ENCODE results near the gene RBM23. TPM values are rescaled to one million over a fixed set of nuclear protein-coding genes. Genes with fewer than 3 reads are reported as not detected.

RBM23 gene
- total RNA-seq, 1 experiment from 2014 or later = 105 TPM

DNA sequence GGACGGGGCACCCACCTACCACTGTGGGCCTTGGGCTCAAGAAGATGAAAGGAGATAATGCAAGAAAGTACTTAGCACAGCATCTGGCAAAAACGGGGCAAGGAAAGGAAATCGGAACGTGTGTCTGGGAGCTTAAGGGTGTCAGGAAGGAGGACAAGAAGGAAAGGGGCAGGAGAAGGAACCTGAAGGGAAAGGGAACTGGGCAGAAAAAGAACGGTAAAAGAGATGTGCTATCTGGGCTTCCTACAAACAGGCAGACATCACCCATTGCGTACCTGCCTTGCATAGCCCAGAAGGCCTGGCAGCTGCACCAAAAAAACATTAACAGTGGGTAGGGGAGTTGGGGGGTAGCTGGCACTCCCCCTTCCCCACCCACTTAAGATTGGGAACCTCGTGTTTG, 36.9 kb downstream of the RBM23 start:
- intact Hi-C loops (cut with micrococcal nuclease; ENCODE audit: unreplicated experiment) = no loop called here
- CTCF ChIA-PET = interaction anchor here (1.3 kb wide), 1 partner anchor 10 kb away, joined by 4 read pairs; the partner anchor contains the start of gene LRP10
- BruUV-seq (replicated peaks) = no TSS peak
- no peak overlapping the region for H3K4me3 ChIP-seq (ENCODE audit: low read depth, low read length, poor library complexity, severe bottlenecking)
- no peak for TF ChIP-seq EZH2 (IDR thresholded peaks at IDR 0.05; ENCODE audit: borderline replicate concordance, low read depth, low read length, poor library complexity, severe bottlenecking)
- TF ChIP-seq, protein P1, sequence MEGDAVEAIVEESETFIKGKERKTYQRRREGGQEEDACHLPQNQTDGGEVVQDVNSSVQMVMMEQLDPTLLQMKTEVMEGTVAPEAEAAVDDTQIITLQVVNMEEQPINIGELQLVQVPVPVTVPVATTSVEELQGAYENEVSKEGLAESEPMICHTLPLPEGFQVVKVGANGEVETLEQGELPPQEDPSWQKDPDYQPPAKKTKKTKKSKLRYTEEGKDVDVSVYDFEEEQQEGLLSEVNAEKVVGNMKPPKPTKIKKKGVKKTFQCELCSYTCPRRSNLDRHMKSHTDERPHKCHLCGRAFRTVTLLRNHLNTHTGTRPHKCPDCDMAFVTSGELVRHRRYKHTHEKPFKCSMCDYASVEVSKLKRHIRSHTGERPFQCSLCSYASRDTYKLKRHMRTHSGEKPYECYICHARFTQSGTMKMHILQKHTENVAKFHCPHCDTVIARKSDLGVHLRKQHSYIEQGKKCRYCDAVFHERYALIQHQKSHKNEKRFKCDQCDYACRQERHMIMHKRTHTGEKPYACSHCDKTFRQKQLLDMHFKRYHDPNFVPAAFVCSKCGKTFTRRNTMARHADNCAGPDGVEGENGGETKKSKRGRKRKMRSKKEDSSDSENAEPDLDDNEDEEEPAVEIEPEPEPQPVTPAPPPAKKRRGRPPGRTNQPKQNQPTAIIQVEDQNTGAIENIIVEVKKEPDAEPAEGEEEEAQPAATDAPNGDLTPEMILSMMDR (conservative IDR thresholded peaks at IDR 0.05; ENCODE audit: low read depth, low read length) = no peak
- DNase-seq (ENCODE audit: low spot score) = no peak
- H3K9me3 ChIP-seq (ENCODE audit: low read depth, low read length, poor library complexity, severe bottlenecking) = no peaks in the 10 kb centered on the region
- H3K4me1 ChIP-seq (ENCODE audit: insufficient read depth, low read length, poor library complexity, severe bottlenecking) = no peaks in the 10 kb centered on the region
- no peaks in the 10 kb centered on the region for H3K36me3 ChIP-seq (ENCODE audit: insufficient read depth, low read length, poor library complexity, severe bottlenecking)
- POLR2A ChIA-PET (ENCODE audit: low non-redundant PET) = no interaction called here
- no peaks in the 10 kb centered on the region for H3K27me3 ChIP-seq (replicated peaks; ENCODE audit: insufficient read depth, low read depth, low read length, poor library complexity)
- H3K27ac ChIP-seq (ENCODE audit: low read depth, low read length, poor library complexity, severe bottlenecking) = no peak overlapping the region

- intact Hi-C loops (cut with micrococcal nuclease; ENCODE audit: unreplicated experiment) = no loop called here
- CTCF ChIA-PET = interaction anchor here (0.6 kb wide), 1 partner anchor 65 kb away, joined by 9 read pairs; no protein-coding TSS in a partner anchor
- no peaks in the 10 kb centered on the region for H3K4me1 ChIP-seq (ENCODE audit: insufficient read depth, low read length, poor library complexity, severe bottlenecking)
- TF ChIP-seq, protein P1 (conservative IDR thresholded peaks at IDR 0.05; ENCODE audit: low read depth, low read length) = no peak
- TF ChIP-seq EZH2 (IDR thresholded peaks at IDR 0.05; ENCODE audit: borderline replicate concordance, low read depth, low read length, poor library complexity, severe bottlenecking) = no peak
- H3K4me3 ChIP-seq (ENCODE audit: low read depth, low read length, poor library complexity, severe bottlenecking) = no peak overlapping the region
- H3K27ac ChIP-seq (ENCODE audit: low read depth, low read length, poor library complexity, severe bottlenecking) = no peak overlapping the region
- no peaks in the 10 kb centered on the region for H3K36me3 ChIP-seq (ENCODE audit: insufficient read depth, low read length, poor library complexity, severe bottlenecking)
- DNase-seq (ENCODE audit: low spot score) = no peak
- no TSS peak for BruUV-seq (replicated peaks)
- POLR2A ChIA-PET (ENCODE audit: low non-redundant PET) = no interaction called here
- H3K27me3 ChIP-seq (replicated peaks; ENCODE audit: insufficient read depth, low read depth, low read length, poor library complexity) = no peaks in the 10 kb centered on the region
- no peaks in the 10 kb centered on the region for H3K9me3 ChIP-seq (ENCODE audit: low read depth, low read length, poor library complexity, severe bottlenecking)
These were observed 40.4 kb downstream of the RBM23 start for GRCh38 chr14:22878271-22879246.

- H3K27ac ChIP-seq (ENCODE audit: low read depth, low read length, poor library complexity, severe bottlenecking) = no peak overlapping the region
- no peaks in the 10 kb centered on the region for H3K27me3 ChIP-seq (replicated peaks; ENCODE audit: insufficient read depth, low read depth, low read length, poor library complexity)
- ChIA-PET POLR2A (ENCODE audit: low non-redundant PET) (no interaction called here), CTCF (no interaction called here)
- H3K4me3 ChIP-seq (ENCODE audit: low read depth, low read length, poor library complexity, severe bottlenecking) = no peak overlapping the region
- no peaks in the 10 kb centered on the region for H3K36me3 ChIP-seq (ENCODE audit: insufficient read depth, low read length, poor library complexity, severe bottlenecking)
- TF ChIP-seq, protein P1 (conservative IDR thresholded peaks at IDR 0.05; ENCODE audit: low read depth, low read length) = no peak
- TF ChIP-seq EZH2 (IDR thresholded peaks at IDR 0.05; ENCODE audit: borderline replicate concordance, low read depth, low read length, poor library complexity, severe bottlenecking) = no peak
- BruUV-seq (replicated peaks) = no TSS peak
- peaks cover 3% of the 10 kb centered on the region for H3K4me1 ChIP-seq (ENCODE audit: insufficient read depth, low read length, poor library complexity, severe bottlenecking)
- no peaks in the 10 kb centered on the region for H3K9me3 ChIP-seq (ENCODE audit: low read depth, low read length, poor library complexity, severe bottlenecking)
- intact Hi-C loops (cut with micrococcal nuclease; ENCODE audit: unreplicated experiment) = no loop called here
- no peak for DNase-seq (ENCODE audit: low spot score)
These were observed 41.9 kb downstream of the RBM23 start for GRCh38 chr14:22877000-22877501.
